HepG2 (cell line): ENCODE measurements around the gene SNURF. TPM values are rescaled to one million over a fixed set of nuclear protein-coding genes. Genes with fewer than 3 reads are reported as not detected.

Experiments used
- ERF ChIP-seq: IDR thresholded peaks from 2 replicates; pipeline ENCODE4 v1.6.1; 2018; ENCODE audit warnings: missing biosample characterization, missing genetic modification reagents
- HHEX ChIP-seq: IDR thresholded peaks from 2 replicates; pipeline ENCODE4 v1.6.1; 2016; ENCODE audit warnings: control low read depth
- KDM6A ChIP-seq: IDR thresholded peaks from 2 replicates; pipeline ENCODE4 v1.6.1; 2016; ENCODE audit warnings: low read depth
- MXD4 ChIP-seq: IDR thresholded peaks from 2 replicates; pipeline ENCODE4 v1.6.1; 2016; ENCODE audit warnings: mild to moderate bottlenecking, missing biosample characterization, missing genetic modification reagents
- NAIF1 ChIP-seq: sonication (generic); formaldehyde crosslinking; IDR thresholded peaks from 2 replicates; pipeline ENCODE4 v1.5.0; 2020; ENCODE audit warnings: mild to moderate bottlenecking, missing genetic modification reagents, borderline replicate concordance
- PHF20 ChIP-seq: sonication (generic); formaldehyde crosslinking; IDR thresholded peaks from 2 replicates; pipeline ENCODE4 v1.5.0; 2020; ENCODE audit warnings: mild to moderate bottlenecking, missing genetic modification reagents
- RAD21 ChIP-seq: fragments of 450-650 bp; formaldehyde crosslinking; IDR thresholded peaks from 2 replicates; pipeline ENCODE4 v1.5.0; 2020; ENCODE audit warnings: mild to moderate bottlenecking
- RELA ChIP-seq: sonication (generic); formaldehyde crosslinking; IDR thresholded peaks from 2 replicates; pipeline ENCODE4 v1.4.0; 2020; ENCODE audit warnings: missing genetic modification reagents
- SOX13 ChIP-seq, 3 experiments: fragments of 450-650 bp in 1 of 3; sonication (generic) in 1 of 3; formaldehyde crosslinking in 1 of 3; IDR thresholded peaks in 2 of 3; conservative IDR thresholded peaks in 1 of 3; 2 replicates each; pipeline versions ENCODE4 v1.5.0 to v1.6.1; 2016 to 2020; ENCODE audit warnings: antibody characterized with exemption in 1 of 3, mild to moderate bottlenecking in 1 of 3, missing compliant biosample characterization in 1 of 3, missing genetic modification reagents in 1 of 3, moderate library complexity in 1 of 3
- ZBTB7A ChIP-seq: sonication (generic); formaldehyde crosslinking; IDR thresholded peaks from 2 replicates; pipeline ENCODE4 v1.8.0; 2022; ENCODE audit warnings: mild to moderate bottlenecking, missing genetic modification reagents
- ZFP41 ChIP-seq: sonication (generic); formaldehyde crosslinking; IDR thresholded peaks from 2 replicates; pipeline ENCODE4 v1.4.0; 2020; ENCODE audit warnings: mild to moderate bottlenecking, missing genetic modification reagents, borderline replicate concordance
- ZNF407 ChIP-seq: sonication (generic); formaldehyde crosslinking; IDR thresholded peaks from one replicate; pipeline ENCODE4 v1.5.1; 2020; ENCODE audit warnings: mild to moderate bottlenecking, missing genetic modification reagents; ENCODE audit errors: not compliant biosample characterization
- ZNF430 ChIP-seq: sonication (generic); formaldehyde crosslinking; IDR thresholded peaks from 2 replicates; pipeline ENCODE4 v1.9.0; 2021; ENCODE audit warnings: mild to moderate bottlenecking, missing genetic modification reagents
- ZNF501 ChIP-seq: sonication (generic); formaldehyde crosslinking; IDR thresholded peaks from 2 replicates; pipeline ENCODE4 v1.5.1; 2020; ENCODE audit warnings: mild to moderate bottlenecking, moderate library complexity, missing genetic modification reagents
- ZNF605 ChIP-seq: sonication (generic); formaldehyde crosslinking; IDR thresholded peaks from 2 replicates; pipeline ENCODE4 v1.8.0; 2022; ENCODE audit warnings: mild to moderate bottlenecking, missing genetic modification reagents
- ZNF788 ChIP-seq: sonication (generic); formaldehyde crosslinking; IDR thresholded peaks from 2 replicates; pipeline ENCODE4 v1.5.0; 2020; ENCODE audit warnings: mild to moderate bottlenecking, missing genetic modification reagents, borderline replicate concordance
- ZNF816 ChIP-seq: sonication (generic); formaldehyde crosslinking; IDR thresholded peaks from 2 replicates; pipeline ENCODE4 v1.8.0; 2022; ENCODE audit warnings: missing genetic modification reagents, mild to moderate bottlenecking, borderline replicate concordance
- ZSCAN25 ChIP-seq: sonication (generic); formaldehyde crosslinking; IDR thresholded peaks from 2 replicates; pipeline ENCODE4 v1.8.0; 2022; ENCODE audit warnings: mild to moderate bottlenecking, missing genetic modification reagents
- polyA plus RNA-seq, 8 experiments: library from polyadenylated mRNA; depleted of rRNA in 3 of 8; stranded (reverse) in 7 of 8; unstranded in 1 of 8; fragments of >200 nt; fragmentation: Illumina TruSeq in 4 of 8; extraction: Trizol in 4 of 8; gene quantifications; 2 replicates each; pipeline versions ENCODE4 v1.2.1 to v1.2.3, GENCODE V29; 2011 to 2016; ENCODE audit warnings: low read depth in 4 of 8, missing spikeins in 1 of 8, mixed read lengths in 1 of 8; ENCODE audit not compliant: insufficient read depth in 1 of 8
- total RNA-seq, 5 experiments: library from RNA; depleted of rRNA; stranded (reverse); fragments of >200 nt; fragmentation: Illumina TruSeq; extraction: Trizol; gene quantifications; 2 replicates each; pipeline ENCODE4 v1.2.3, GENCODE V29; 2016; ENCODE audit warnings: low read depth in 1 of 5
- TF ChIP-seq, protein P1 (sequence below): sonication (generic); formaldehyde crosslinking; IDR thresholded peaks from 2 replicates; pipeline ENCODE4 v1.8.1; 2023; ENCODE audit warnings: mild to moderate bottlenecking, missing genetic modification reagents

SNURF gene
- total and polyA plus RNA-seq, 2 of the 13 experiments (the other 11 are each of a cell fraction or from before 2014, with no cell fraction given), result 2.1 to 7.6 TPM

DNA sequence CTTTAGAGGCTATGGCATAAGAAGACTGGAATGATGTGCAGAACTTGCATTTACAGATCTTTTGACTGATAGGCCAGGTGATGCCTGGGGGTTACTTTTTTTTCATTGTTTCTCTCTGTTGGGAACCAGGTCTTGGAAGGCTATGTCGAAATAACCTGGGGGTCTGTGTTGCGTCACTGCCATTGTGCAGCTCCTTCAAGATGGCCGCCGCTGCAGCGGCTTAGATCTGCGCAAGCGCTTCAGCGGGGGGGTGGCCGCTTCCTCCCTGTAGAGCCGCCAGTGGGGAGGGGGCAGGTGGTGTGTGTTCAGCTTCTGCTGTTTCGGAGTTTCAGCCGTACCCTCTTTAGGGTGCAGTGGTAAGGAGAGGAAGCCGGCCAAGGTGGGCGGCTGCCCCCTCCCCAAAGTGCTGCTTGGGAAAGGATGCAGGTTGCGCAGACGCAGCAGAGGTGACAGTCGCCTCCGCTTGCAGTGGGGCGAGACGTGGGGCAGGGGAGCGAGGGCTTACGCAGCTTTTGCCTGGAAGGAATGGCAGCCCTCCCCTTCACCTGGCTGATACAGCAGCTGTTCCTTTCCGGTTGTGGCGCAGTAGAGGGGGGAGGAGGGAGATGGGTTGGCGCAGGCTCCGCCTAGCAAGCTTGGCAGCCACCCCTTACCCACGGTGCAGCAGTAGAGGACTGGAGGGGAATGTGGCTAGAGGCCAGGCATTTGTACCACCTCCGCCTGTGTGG, 1.5 kb downstream of the SNURF start (continued):
- TF ChIP-seq ZNF430 (CRISPR knock-in tag) (0 out of 2 replicates have a peak, but pooled peaks have one; percentile 48), MXD4 (0 out of 2 replicates have a peak, but pooled peaks have one; percentile 13), ZNF407 (CRISPR knock-in tag) (no peak), NAIF1 (CRISPR knock-in tag) (no peak), RAD21 (CRISPR knock-in tag) (no peak), RELA (CRISPR knock-in tag) (no peak), ZBTB7A (CRISPR knock-in tag) (peak; percentile 56; the same call in 1 of the 2 replicates), KDM6A (CRISPR knock-in tag) (no peak), ZNF605 (CRISPR knock-in tag) (no peak), ERF (CRISPR knock-in tag) (no peak), ZFP41 (no peak), HHEX (no peak), ZNF501 (CRISPR knock-in tag) (peak; percentile 50; the same call in 1 of the 2 replicates), ZNF816 (CRISPR knock-in tag) (0 out of 2 replicates have a peak, but pooled peaks have one; percentile 58), SOX13 (IDR thresholded peaks at IDR 0.05) (no peak), SOX13 (CRISPR knock-in tag; conservative IDR thresholded peaks at IDR 0.05 in 1 of 2, IDR thresholded peaks at IDR 0.05 in 1 of 2) (peak in 1 of 2 experiments; percentile 48; a peak in 1 of 4 replicates), ZNF788 (CRISPR knock-in tag) (peak; percentile 64; the same call in 1 of the 2 replicates), ZSCAN25 (CRISPR knock-in tag) (no peak), PHF20 (CRISPR knock-in tag) (peak; percentile 29; the same call in 1 of the 2 replicates)
- TF ChIP-seq, protein P1, sequence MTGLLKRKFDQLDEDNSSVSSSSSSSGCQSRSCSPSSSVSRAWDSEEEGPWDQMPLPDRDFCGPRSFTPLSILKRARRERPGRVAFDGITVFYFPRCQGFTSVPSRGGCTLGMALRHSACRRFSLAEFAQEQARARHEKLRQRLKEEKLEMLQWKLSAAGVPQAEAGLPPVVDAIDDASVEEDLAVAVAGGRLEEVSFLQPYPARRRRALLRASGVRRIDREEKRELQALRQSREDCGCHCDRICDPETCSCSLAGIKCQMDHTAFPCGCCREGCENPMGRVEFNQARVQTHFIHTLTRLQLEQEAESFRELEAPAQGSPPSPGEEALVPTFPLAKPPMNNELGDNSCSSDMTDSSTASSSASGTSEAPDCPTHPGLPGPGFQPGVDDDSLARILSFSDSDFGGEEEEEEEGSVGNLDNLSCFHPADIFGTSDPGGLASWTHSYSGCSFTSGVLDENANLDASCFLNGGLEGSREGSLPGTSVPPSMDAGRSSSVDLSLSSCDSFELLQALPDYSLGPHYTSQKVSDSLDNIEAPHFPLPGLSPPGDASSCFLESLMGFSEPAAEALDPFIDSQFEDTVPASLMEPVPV (CRISPR knock-in tag), result no peak
